Fibroblast of pulmonary artery (primary cell): ENCODE measurements around the gene EDC4.

Source experiments
- DNase-seq: peaks from one replicate; pipeline ENCODE4 v3.0.0-alpha.2; 2010; ENCODE audit warnings: low read depth
- H3K4me3 ChIP-seq: replicated peaks from 2 replicates; pipeline ENCODE4 v1.5.1; 2011; ENCODE audit warnings: low read depth, mild to moderate bottlenecking, control low read depth, low read length, moderate library complexity
- CTCF ChIP-seq: IDR thresholded peaks from 2 replicates; pipeline ENCODE4 v1.5.1; 2011; ENCODE audit warnings: mild to moderate bottlenecking, control low read depth, low read length, inconsistent platforms; ENCODE audit errors: missing control alignments

Gene EDC4

GRCh38 chr16:67930678-67931211 is 57.9 kb downstream of the EDC4 start:
- no peak for DNase-seq
- no peak for TF ChIP-seq CTCF
- H3K4me3 ChIP-seq, result no peak overlapping the region
